CD1c-positive myeloid dendritic cell (primary cell): ENCODE measurements around the gene SLC22A5.
A peak's percentile ranks its signal among the peaks of the same experiment; 100 is the strongest.
"Not testable (repeated sequence)": the region's sequence is repeated elsewhere in the genome, so short reads cannot be mapped to it uniquely, and the experiment has no call there.

Experiments used
- DNase-seq: peaks from one replicate; pipeline ENCODE4 v3.0.0-alpha.2; 2016; ENCODE audit errors: extremely low spot score

Gene SLC22A5

GRCh38 chr5:132411304-132412013 lies 41.9 kb downstream of the SLC22A5 start:
- no peak for DNase-seq

GRCh38 chr5:132413567-132413966 lies 44.1 kb downstream of the SLC22A5 start:
- no peak for DNase-seq

GRCh38 chr5:132414634-132415378 lies 45.3 kb downstream of the SLC22A5 start:
- peak; percentile 68 for DNase-seq

GRCh38 chr5:132415516-132415915 lies 46.0 kb downstream of the SLC22A5 start:
- not testable (repeated sequence) for DNase-seq

GRCh38 chr5:132416306-132417009 lies 46.9 kb downstream of the SLC22A5 start:
- no peak for DNase-seq

GRCh38 chr5:132417010-132417439 lies 47.5 kb downstream of the SLC22A5 start:
- peak; percentile 36 for DNase-seq

GRCh38 chr5:132417461-132417860 lies 48.0 kb downstream of the SLC22A5 start:
- DNase-seq: no peak

GRCh38 chr5:132417889-132418485 lies 48.5 kb downstream of the SLC22A5 start:
- no peak for DNase-seq

- no peak for DNase-seq
Measured at GRCh38 chr5:132418881-132419280, 49.4 kb downstream of the SLC22A5 start.

- peak; percentile 76 for DNase-seq
Measured at GRCh38 chr5:132419502-132420468, 50.3 kb downstream of the SLC22A5 start.

GRCh38 chr5:132420706-132421272 lies 51.3 kb downstream of the SLC22A5 start:
- peak; percentile 47 for DNase-seq

- no peak for DNase-seq
Measured at GRCh38 chr5:132421462-132421861, 52.0 kb downstream of the SLC22A5 start.

GRCh38 chr5:132422720-132423437 lies 53.4 kb downstream of the SLC22A5 start:
- DNase-seq: peak; percentile 92

GRCh38 chr5:132423438-132423898 lies 54.0 kb downstream of the SLC22A5 start:
- DNase-seq: no peak

GRCh38 chr5:132424167-132424880 lies 54.8 kb downstream of the SLC22A5 start:
- DNase-seq: no peak

- peak; percentile 90 for DNase-seq
Measured at GRCh38 chr5:132425009-132425937, 55.8 kb downstream of the SLC22A5 start.

GRCh38 chr5:132425975-132426524 lies 56.5 kb downstream of the SLC22A5 start:
- no peak for DNase-seq
